GM12892 (cell line): Measurements from ENCODE around the gene FLYWCH2.

ENCODE experiments used
- POLR2AphosphoS5 ChIP-seq: IDR thresholded peaks from 2 replicates; pipeline ENCODE4 v1.6.1; 2011; ENCODE audit warnings: low read depth, low read length, control low read depth
- TAF1 ChIP-seq: IDR thresholded peaks from 2 replicates; pipeline ENCODE4 v1.6.1; 2011; ENCODE audit warnings: low read depth, mild to moderate bottlenecking, control low read depth, low read length, borderline replicate concordance

GRCh38 chr16:2852731-2853507 is 30.1 kb upstream of the FLYWCH2 start:
- TF ChIP-seq POLR2AphosphoS5 (no peak), TAF1 (no peak)
